Measurements from ENCODE around the gene SUCLG2.

DNA sequence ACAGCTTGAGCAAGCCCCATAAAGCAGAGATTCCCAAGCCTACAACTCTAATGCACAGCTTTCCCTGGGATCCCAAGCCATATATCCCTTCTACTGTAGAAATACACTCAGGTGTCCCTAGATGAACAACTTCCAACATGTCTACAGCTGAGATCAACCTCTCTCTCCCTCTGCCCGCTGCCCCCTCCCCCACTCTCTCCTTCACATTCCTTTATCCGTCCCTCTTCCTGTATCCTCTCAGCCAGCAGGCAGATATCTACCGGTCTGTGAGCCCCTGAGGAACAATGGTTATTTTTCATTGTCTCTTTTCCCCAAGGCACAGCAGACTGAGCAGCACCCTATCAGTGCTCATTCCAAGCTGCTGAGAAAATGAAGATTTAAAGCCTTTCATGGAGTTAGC lies 138.6 kb downstream of the SUCLG2 start:
- TF ChIP-seq, protein P1, sequence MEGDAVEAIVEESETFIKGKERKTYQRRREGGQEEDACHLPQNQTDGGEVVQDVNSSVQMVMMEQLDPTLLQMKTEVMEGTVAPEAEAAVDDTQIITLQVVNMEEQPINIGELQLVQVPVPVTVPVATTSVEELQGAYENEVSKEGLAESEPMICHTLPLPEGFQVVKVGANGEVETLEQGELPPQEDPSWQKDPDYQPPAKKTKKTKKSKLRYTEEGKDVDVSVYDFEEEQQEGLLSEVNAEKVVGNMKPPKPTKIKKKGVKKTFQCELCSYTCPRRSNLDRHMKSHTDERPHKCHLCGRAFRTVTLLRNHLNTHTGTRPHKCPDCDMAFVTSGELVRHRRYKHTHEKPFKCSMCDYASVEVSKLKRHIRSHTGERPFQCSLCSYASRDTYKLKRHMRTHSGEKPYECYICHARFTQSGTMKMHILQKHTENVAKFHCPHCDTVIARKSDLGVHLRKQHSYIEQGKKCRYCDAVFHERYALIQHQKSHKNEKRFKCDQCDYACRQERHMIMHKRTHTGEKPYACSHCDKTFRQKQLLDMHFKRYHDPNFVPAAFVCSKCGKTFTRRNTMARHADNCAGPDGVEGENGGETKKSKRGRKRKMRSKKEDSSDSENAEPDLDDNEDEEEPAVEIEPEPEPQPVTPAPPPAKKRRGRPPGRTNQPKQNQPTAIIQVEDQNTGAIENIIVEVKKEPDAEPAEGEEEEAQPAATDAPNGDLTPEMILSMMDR (optimal IDR thresholded peaks at IDR 0.05 in 1 of 3, IDR thresholded peaks at IDR 0.05 in 1 of 3, conservative IDR thresholded peaks at IDR 0.05 in 1 of 3; ENCODE audit: extremely low read depth in 1 of 3, insufficient read depth in 2 of 3, low read length in 3 of 3) = no peak
- TF ChIP-seq EZH2 (IDR thresholded peaks at IDR 0.05; ENCODE audit: low read length) = no peak
